Testis (tissue), 3 donors: ENCODE data around the gene VPS13C. TPM values are rescaled to one million over a fixed set of nuclear protein-coding genes. Genes with fewer than 3 reads are reported as not detected.
A peak's percentile ranks its signal among the peaks of the same experiment; 100 is the strongest.

Experiments used
- DNase-seq: peaks from one replicate; pipeline ENCODE4 v3.0.0-alpha.2; 2019
- H3K27ac ChIP-seq, 2 donors: fragments of 200-600 bp; sonication (generic); one replicate each; pipeline ENCODE4 v1.5.1; 2019
- H3K27me3 ChIP-seq: fragments of 200-600 bp; sonication (generic); one replicate; pipeline ENCODE4 v1.5.1; 2019
- H3K36me3 ChIP-seq: fragments of 200-600 bp; sonication (generic); one replicate; pipeline ENCODE4 v1.5.1; 2017; ENCODE audit warnings: low read depth; ENCODE audit errors: missing control alignments
- H3K4me1 ChIP-seq: fragments of 200-600 bp; sonication (generic); one replicate; pipeline ENCODE4 v1.5.1; 2019
- H3K4me3 ChIP-seq, 2 donors: fragments of 200-600 bp; sonication (generic); one replicate each; pipeline ENCODE4 v1.5.1; 2017 to 2019
- H3K9me3 ChIP-seq: fragments of 200-600 bp; sonication (generic); one replicate; pipeline ENCODE4 v1.5.1; 2017
- POLR2A ChIP-seq: fragments of 450-650 bp; IDR thresholded peaks from one replicate; pipeline ENCODE4 v1.6.1; 2017; ENCODE audit warnings: antibody characterized with exemption, mild to moderate bottlenecking, moderate library complexity
- WGBS, 2 donors: methylation state at CpG; one replicate each; pipeline ENCODE4 v1.1.5; 2018; 5-methylcytosine and 5-hydroxymethylcytosine counted together
- intact Hi-C: fragments of 100-400 bp; cut with DNase I; formaldehyde crosslinking; loops from one replicate; pipeline ENCODE4 v1.15.1; 2023; ENCODE audit warnings: low total_unique reads
- polyA plus RNA-seq: library from polyadenylated mRNA; stranded (reverse); fragments of 350-450 nt; fragmentation: Illumina TruSeq; extraction: RNeasy Lipid Tissue Mini Kit (QIAGEN cat#74804); gene quantifications from one replicate; pipeline ENCODE4 v1.2.3, GENCODE V29; 2014; ENCODE audit warnings: low read depth, low replicate concordance; ENCODE audit not compliant: insufficient read depth
- total RNA-seq, 2 donors: library from RNA; depleted of rRNA; stranded (reverse); fragments of >200 nt; gene quantifications; one replicate each; pipeline ENCODE4 v1.2.3, GENCODE V29; 2016
- TF ChIP-seq, protein P1 (sequence below), 3 experiments: fragments of 450-650 bp in 2 of 3; fragments of 200-600 bp in 1 of 3; sonication (generic) in 1 of 3; IDR thresholded peaks; one replicate each; pipeline ENCODE4 v1.5.1; 2016 to 2019; ENCODE audit warnings: antibody characterized with exemption in 3 of 3, mild to moderate bottlenecking in 2 of 3, moderate library complexity in 1 of 3

Gene VPS13C
- total and polyA plus RNA-seq, 3 donors from 2014 or later, result 21.3 to 89.1 (median 86.1) TPM

GRCh38 chr15:61841466-61841865 lies 218.8 kb downstream of the VPS13C start:
- H3K27me3 ChIP-seq, result no peaks in the 10 kb centered on the region
- 84 to 90% methylated on average over 9 of the region's 9 CpGs for WGBS, 2 donors
- H3K4me3 ChIP-seq, result no peak overlapping the region
- H3K4me1 ChIP-seq, result no peaks in the 10 kb centered on the region
- TF ChIP-seq POLR2A, result no peak
- TF ChIP-seq, protein P1, sequence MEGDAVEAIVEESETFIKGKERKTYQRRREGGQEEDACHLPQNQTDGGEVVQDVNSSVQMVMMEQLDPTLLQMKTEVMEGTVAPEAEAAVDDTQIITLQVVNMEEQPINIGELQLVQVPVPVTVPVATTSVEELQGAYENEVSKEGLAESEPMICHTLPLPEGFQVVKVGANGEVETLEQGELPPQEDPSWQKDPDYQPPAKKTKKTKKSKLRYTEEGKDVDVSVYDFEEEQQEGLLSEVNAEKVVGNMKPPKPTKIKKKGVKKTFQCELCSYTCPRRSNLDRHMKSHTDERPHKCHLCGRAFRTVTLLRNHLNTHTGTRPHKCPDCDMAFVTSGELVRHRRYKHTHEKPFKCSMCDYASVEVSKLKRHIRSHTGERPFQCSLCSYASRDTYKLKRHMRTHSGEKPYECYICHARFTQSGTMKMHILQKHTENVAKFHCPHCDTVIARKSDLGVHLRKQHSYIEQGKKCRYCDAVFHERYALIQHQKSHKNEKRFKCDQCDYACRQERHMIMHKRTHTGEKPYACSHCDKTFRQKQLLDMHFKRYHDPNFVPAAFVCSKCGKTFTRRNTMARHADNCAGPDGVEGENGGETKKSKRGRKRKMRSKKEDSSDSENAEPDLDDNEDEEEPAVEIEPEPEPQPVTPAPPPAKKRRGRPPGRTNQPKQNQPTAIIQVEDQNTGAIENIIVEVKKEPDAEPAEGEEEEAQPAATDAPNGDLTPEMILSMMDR (IDR thresholded peaks at IDR 0.05), result no peak
- H3K36me3 ChIP-seq, result no peaks in the 10 kb centered on the region
- H3K27ac ChIP-seq, result no peak overlapping the region
- H3K9me3 ChIP-seq, result no peaks in the 10 kb centered on the region
- intact Hi-C loops, result no loop called here
- DNase-seq, result no peak

DNA sequence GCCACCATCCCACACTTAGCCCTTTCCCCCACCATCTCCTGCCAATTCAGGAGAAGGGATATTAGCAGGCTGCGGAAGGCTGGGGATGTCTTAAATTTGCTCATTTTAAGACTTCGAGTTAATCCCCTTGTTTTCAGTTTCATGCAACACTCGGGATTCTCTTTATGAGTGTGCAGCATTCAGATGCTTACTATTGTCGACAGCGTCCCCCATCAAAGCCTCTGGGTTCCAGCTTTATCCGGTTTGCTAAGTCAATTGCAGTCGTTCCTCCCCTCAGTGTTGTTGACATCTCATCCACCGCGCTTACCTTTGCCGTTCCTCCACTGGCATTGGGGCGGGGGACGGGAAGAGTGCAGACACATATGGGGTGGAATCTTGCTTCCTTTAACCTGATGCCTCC lies 220.2 kb downstream of the VPS13C start:
- Histone ChIP-seq H3K27me3 (no peaks in the 10 kb centered on the region), H3K9me3 (no peaks in the 10 kb centered on the region), H3K27ac (no peak overlapping the region), H3K4me1 (no peaks in the 10 kb centered on the region), H3K36me3 (no peaks in the 10 kb centered on the region), H3K4me3 (no peak overlapping the region)
- intact Hi-C loops, result no loop called here
- DNase-seq, result no peak
- 44 to 75% methylated on average over 12 of the region's 12 CpGs for WGBS, 2 donors
- no peak for TF ChIP-seq POLR2A

GRCh38 chr15:61839546-61839945 lies 220.7 kb downstream of the VPS13C start:
- Histone ChIP-seq H3K27ac (no peak overlapping the region), H3K27me3 (no peaks in the 10 kb centered on the region), H3K4me1 (no peaks in the 10 kb centered on the region), H3K9me3 (no peaks in the 10 kb centered on the region), H3K36me3 (no peaks in the 10 kb centered on the region), H3K4me3 (no peak overlapping the region)
- intact Hi-C loops, result no loop called here
- 74 to 79% methylated on average over 8 of the region's 8 CpGs for WGBS, 2 donors
- TF ChIP-seq POLR2A, result no peak
- TF ChIP-seq, protein P1 (IDR thresholded peaks at IDR 0.05), result no peak
- no peak for DNase-seq

GRCh38 chr15:61835496-61836106 lies 224.6 kb downstream of the VPS13C start:
- no peaks in the 10 kb centered on the region for H3K36me3 ChIP-seq
- no peak overlapping the region for H3K27ac ChIP-seq
- TF ChIP-seq, protein P1 (IDR thresholded peaks at IDR 0.05), result peak; percentile 85 to 95 (median 92)
- TF ChIP-seq POLR2A, result no peak
- H3K4me3 ChIP-seq, result no peak overlapping the region
- intact Hi-C loops, result no loop called here
- no peaks in the 10 kb centered on the region for H3K4me1 ChIP-seq
- WGBS, 2 donors, result 4% methylated on average over 9 of the region's 9 CpGs
- peak; percentile 83 for DNase-seq
- no peaks in the 10 kb centered on the region for H3K27me3 ChIP-seq
- H3K9me3 ChIP-seq, result no peaks in the 10 kb centered on the region

DNA sequence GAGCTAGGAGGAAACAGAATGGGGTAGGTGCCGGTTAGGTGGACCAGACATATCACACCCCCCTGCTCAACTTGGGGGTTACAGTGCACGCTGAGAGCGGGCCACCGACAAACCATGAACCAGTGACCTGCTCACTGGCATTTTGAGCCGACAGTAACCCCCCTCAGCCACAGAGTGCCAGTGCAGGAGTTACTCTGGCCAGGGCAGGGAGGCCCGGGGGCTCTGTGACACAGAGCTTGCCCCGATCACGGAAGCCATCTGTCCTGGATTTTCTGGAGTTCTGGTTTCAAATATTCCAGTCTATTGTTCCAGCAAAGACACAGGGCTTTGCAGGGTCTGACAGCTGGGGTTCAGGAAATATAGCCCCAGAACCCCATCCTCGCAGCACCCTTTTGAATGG lies 225.2 kb downstream of the VPS13C start:
- WGBS, 2 donors, result 21 to 48% methylated on average over 2 to 9 of the region's 9 CpGs
- no peak for DNase-seq
- intact Hi-C loops, result no loop called here
- no peaks in the 10 kb centered on the region for H3K9me3 ChIP-seq
- H3K4me1 ChIP-seq, result no peaks in the 10 kb centered on the region
- no peak overlapping the region for H3K4me3 ChIP-seq
- no peak for TF ChIP-seq POLR2A
- TF ChIP-seq, protein P1 (IDR thresholded peaks at IDR 0.05), result no peak
- no peak overlapping the region for H3K27ac ChIP-seq
- H3K27me3 ChIP-seq, result no peaks in the 10 kb centered on the region
- no peaks in the 10 kb centered on the region for H3K36me3 ChIP-seq
